Measurements from ENCODE around the gene HTR1A. TPM values are rescaled to one million over a fixed set of nuclear protein-coding genes. Genes with fewer than 3 reads are reported as not detected.

HTR1A gene
- polyA plus RNA-seq, 2 donors = not detected

DNA sequence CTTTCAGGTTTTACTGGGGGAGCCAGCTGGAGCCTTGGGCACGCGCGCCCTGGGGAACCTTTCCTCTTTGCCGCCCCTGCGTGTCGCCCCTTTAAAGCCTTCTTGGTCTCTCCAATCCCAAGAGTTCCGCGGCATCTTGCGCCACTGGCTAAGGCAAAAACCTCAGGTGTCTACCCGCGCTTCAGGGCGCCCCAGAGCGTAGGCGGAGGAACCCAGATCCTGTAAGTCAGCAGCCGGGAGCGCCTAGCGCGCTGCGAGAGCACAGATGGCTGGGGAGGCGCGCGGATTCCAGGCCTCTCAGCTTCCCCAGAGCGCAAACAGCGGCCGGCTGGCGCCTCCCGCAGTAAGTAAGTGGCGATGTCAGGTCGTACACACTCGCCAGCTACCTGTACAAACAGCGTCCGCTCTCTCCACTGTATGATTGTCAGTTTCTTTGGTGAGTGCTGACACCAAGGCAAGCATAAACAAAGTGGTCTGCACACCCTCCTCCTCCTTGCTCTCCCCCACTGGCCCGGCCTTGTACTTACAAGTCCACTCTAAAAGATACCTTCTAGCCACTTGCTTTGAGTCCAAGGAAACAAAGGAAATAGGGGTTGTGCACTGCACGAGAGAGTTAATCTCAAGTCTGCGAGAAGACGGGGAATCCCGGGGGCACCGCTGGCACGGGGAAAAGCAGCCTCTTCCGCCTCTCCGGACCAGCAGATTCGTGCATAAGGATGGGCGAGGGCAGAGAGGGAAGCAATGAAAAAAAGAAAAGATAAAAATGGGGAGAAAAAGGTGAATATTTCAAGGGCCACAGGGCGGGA is 2.9 kb downstream of the HTR1A start:
- 8 to 9% methylated on average over 44 of the region's 44 CpGs for WGBS, 2 donors

DNA sequence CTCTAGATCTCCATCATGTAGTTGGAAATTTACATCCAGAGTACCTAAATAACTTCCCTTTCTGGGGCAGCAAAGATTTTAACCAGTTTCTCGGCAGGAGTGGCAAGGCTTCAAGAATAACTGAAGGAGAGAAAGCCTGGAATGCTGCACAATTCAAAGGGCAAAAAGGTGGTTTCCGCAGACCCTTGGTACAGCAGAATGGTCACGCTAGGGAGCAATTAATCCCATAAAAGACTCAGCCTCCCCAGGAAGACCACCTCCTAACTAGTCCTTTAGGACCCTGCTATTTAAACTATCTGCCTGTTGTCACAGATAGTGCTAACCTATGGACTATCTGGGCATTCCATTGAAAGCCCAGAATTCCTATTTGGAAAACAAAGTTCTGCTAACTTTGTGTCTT is 3.6 kb downstream of the HTR1A start:
- H3K36me3 ChIP-seq (ENCODE audit: control insufficient read depth in 2 of 2, insufficient read depth in 2 of 2, low read length in 1 of 2) = no peaks in the 10 kb centered on the region
- WGBS, 2 donors = 19 to 30% methylated on average over 3 of the region's 3 CpGs

More for the DNA sequence above, 2.9 kb downstream of the HTR1A start:
- Histone ChIP-seq H3K4me3 (ENCODE audit: low read depth in 1 of 2, low read length in 2 of 2) (no peak overlapping the region), H3K27ac (ENCODE audit: low read depth in 2 of 2, low read length in 1 of 2) (no peak overlapping the region), H3K9me3 (ENCODE audit: control insufficient read depth in 2 of 2, insufficient read depth in 1 of 2, low read depth in 1 of 2, low read length in 1 of 2) (peaks cover 7 to 26% of the 10 kb centered on the region in 2 donors), H3K27me3 (ENCODE audit: control insufficient read depth in 1 of 2, insufficient read depth in 2 of 2, low read length in 2 of 2) (peaks cover 0 to 4% of the 10 kb centered on the region in 2 donors), H3K36me3 (ENCODE audit: control insufficient read depth in 2 of 2, insufficient read depth in 2 of 2, low read length in 1 of 2) (no peaks in the 10 kb centered on the region), H3K4me1 (ENCODE audit: control insufficient read depth in 2 of 2, insufficient read depth in 2 of 2, low read length in 1 of 2) (peaks cover 3% of the 10 kb centered on the region in 2 donors)

DNA sequence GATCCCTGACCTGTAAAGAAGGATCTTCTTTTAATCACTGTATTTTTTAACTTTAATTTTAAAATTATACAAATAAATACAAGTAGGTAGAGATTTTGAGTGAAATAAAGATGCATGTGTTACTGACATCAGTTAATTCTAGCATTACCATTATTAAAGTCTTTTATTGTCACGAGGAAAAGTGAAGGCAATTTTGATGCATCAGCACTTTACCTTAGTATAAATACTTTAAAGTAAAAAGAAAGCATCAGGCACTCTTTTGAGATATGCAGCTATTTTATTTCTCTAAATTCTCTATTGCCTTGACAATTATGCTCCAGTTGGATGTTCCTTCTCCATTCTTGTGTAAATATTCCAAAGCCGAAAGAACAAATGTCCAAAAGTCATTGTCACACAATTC is 4.6 kb downstream of the HTR1A start:
- Histone ChIP-seq H3K27ac (ENCODE audit: low read depth in 2 of 2, low read length in 1 of 2) (no peak overlapping the region), H3K36me3 (ENCODE audit: control insufficient read depth in 2 of 2, insufficient read depth in 2 of 2, low read length in 1 of 2) (no peaks in the 10 kb centered on the region), H3K4me1 (ENCODE audit: control insufficient read depth in 2 of 2, insufficient read depth in 2 of 2, low read length in 1 of 2) (peaks cover 3% of the 10 kb centered on the region in 2 donors), H3K27me3 (ENCODE audit: control insufficient read depth in 1 of 2, insufficient read depth in 2 of 2, low read length in 2 of 2) (peaks cover 0 to 4% of the 10 kb centered on the region in 2 donors), H3K9me3 (ENCODE audit: control insufficient read depth in 2 of 2, insufficient read depth in 1 of 2, low read depth in 1 of 2, low read length in 1 of 2) (peaks cover 7 to 26% of the 10 kb centered on the region in 2 donors), H3K4me3 (ENCODE audit: low read depth in 1 of 2, low read length in 2 of 2) (no peak overlapping the region)
- WGBS, 2 donors = 73 to 75% methylated on average over 2 of the region's 2 CpGs

More for the DNA sequence above, 3.6 kb downstream of the HTR1A start:
- no peak overlapping the region for H3K4me3 ChIP-seq (ENCODE audit: low read depth in 1 of 2, low read length in 2 of 2)
- peaks cover 0 to 4% of the 10 kb centered on the region in 2 donors for H3K27me3 ChIP-seq (ENCODE audit: control insufficient read depth in 1 of 2, insufficient read depth in 2 of 2, low read length in 2 of 2)
- H3K4me1 ChIP-seq (ENCODE audit: control insufficient read depth in 2 of 2, insufficient read depth in 2 of 2, low read length in 1 of 2) = peaks cover 3% of the 10 kb centered on the region in 2 donors
- peaks cover 7 to 26% of the 10 kb centered on the region in 2 donors for H3K9me3 ChIP-seq (ENCODE audit: control insufficient read depth in 2 of 2, insufficient read depth in 1 of 2, low read depth in 1 of 2, low read length in 1 of 2)
- no peak overlapping the region for H3K27ac ChIP-seq (ENCODE audit: low read depth in 2 of 2, low read length in 1 of 2)

GRCh38 chr5:63953217-63953616 is 9.0 kb downstream of the HTR1A start:
- 89 to 90% methylated on average over 3 of the region's 3 CpGs for WGBS, 2 donors
- H3K27ac ChIP-seq (ENCODE audit: low read depth in 2 of 2, low read length in 1 of 2) = no peak overlapping the region
- H3K27me3 ChIP-seq (ENCODE audit: control insufficient read depth in 1 of 2, insufficient read depth in 2 of 2, low read length in 2 of 2) = no peaks in the 10 kb centered on the region
- H3K36me3 ChIP-seq (ENCODE audit: control insufficient read depth in 2 of 2, insufficient read depth in 2 of 2, low read length in 1 of 2) = no peaks in the 10 kb centered on the region
- H3K4me1 ChIP-seq (ENCODE audit: control insufficient read depth in 2 of 2, insufficient read depth in 2 of 2, low read length in 1 of 2) = no peaks in the 10 kb centered on the region
- no peak overlapping the region for H3K4me3 ChIP-seq (ENCODE audit: low read depth in 1 of 2, low read length in 2 of 2)
- no peaks in the 10 kb centered on the region for H3K9me3 ChIP-seq (ENCODE audit: control insufficient read depth in 2 of 2, insufficient read depth in 1 of 2, low read depth in 1 of 2, low read length in 1 of 2)

GRCh38 chr5:63935103-63935502 is 27.1 kb downstream of the HTR1A start:
- H3K36me3 ChIP-seq (ENCODE audit: control insufficient read depth in 2 of 2, insufficient read depth in 2 of 2, low read length in 1 of 2) = no peaks in the 10 kb centered on the region
- no peak overlapping the region for H3K27ac ChIP-seq (ENCODE audit: low read depth in 2 of 2, low read length in 1 of 2)
- 88 to 100% methylated on average over 1 of the region's 1 CpG for WGBS, 2 donors
- no peaks in the 10 kb centered on the region for H3K27me3 ChIP-seq (ENCODE audit: control insufficient read depth in 1 of 2, insufficient read depth in 2 of 2, low read length in 2 of 2)
- H3K9me3 ChIP-seq (ENCODE audit: control insufficient read depth in 2 of 2, insufficient read depth in 1 of 2, low read depth in 1 of 2, low read length in 1 of 2) = peaks cover 0 to 3% of the 10 kb centered on the region in 2 donors
- no peak overlapping the region for H3K4me3 ChIP-seq (ENCODE audit: low read depth in 1 of 2, low read length in 2 of 2)
- H3K4me1 ChIP-seq (ENCODE audit: control insufficient read depth in 2 of 2, insufficient read depth in 2 of 2, low read length in 1 of 2) = no peaks in the 10 kb centered on the region

- 64 to 70% methylated on average over 1 of the region's 1 CpG for WGBS, 2 donors
- peaks cover 0 to 3% of the 10 kb centered on the region in 2 donors for H3K9me3 ChIP-seq (ENCODE audit: control insufficient read depth in 2 of 2, insufficient read depth in 1 of 2, low read depth in 1 of 2, low read length in 1 of 2)
Observed at GRCh38 chr5:63931836-63932235, 30.4 kb downstream of the HTR1A start.

GRCh38 chr5:63928451-63928850 is 33.8 kb downstream of the HTR1A start:
- Histone ChIP-seq H3K4me1 (ENCODE audit: control insufficient read depth in 2 of 2, insufficient read depth in 2 of 2, low read length in 1 of 2) (no peaks in the 10 kb centered on the region), H3K36me3 (ENCODE audit: control insufficient read depth in 2 of 2, insufficient read depth in 2 of 2, low read length in 1 of 2) (no peaks in the 10 kb centered on the region), H3K4me3 (ENCODE audit: low read depth in 1 of 2, low read length in 2 of 2) (no peak overlapping the region), H3K27me3 (ENCODE audit: control insufficient read depth in 1 of 2, insufficient read depth in 2 of 2, low read length in 2 of 2) (no peaks in the 10 kb centered on the region), H3K9me3 (ENCODE audit: control insufficient read depth in 2 of 2, insufficient read depth in 1 of 2, low read depth in 1 of 2, low read length in 1 of 2) (peaks cover 0 to 3% of the 10 kb centered on the region in 2 donors), H3K27ac (ENCODE audit: low read depth in 2 of 2, low read length in 1 of 2) (no peak overlapping the region)
- WGBS, 2 donors = 69 to 76% methylated on average over 3 of the region's 3 CpGs

More at GRCh38 chr5:63931836-63932235, 30.4 kb downstream of the HTR1A start:
- H3K27me3 ChIP-seq (ENCODE audit: control insufficient read depth in 1 of 2, insufficient read depth in 2 of 2, low read length in 2 of 2) = no peaks in the 10 kb centered on the region
- H3K36me3 ChIP-seq (ENCODE audit: control insufficient read depth in 2 of 2, insufficient read depth in 2 of 2, low read length in 1 of 2) = no peaks in the 10 kb centered on the region
- no peaks in the 10 kb centered on the region for H3K4me1 ChIP-seq (ENCODE audit: control insufficient read depth in 2 of 2, insufficient read depth in 2 of 2, low read length in 1 of 2)
- H3K4me3 ChIP-seq (ENCODE audit: low read depth in 1 of 2, low read length in 2 of 2) = no peak overlapping the region
- no peak overlapping the region for H3K27ac ChIP-seq (ENCODE audit: low read depth in 2 of 2, low read length in 1 of 2)

GRCh38 chr5:63923914-63924313 is 38.3 kb downstream of the HTR1A start:
- no peaks in the 10 kb centered on the region for H3K27me3 ChIP-seq (ENCODE audit: control insufficient read depth in 1 of 2, insufficient read depth in 2 of 2, low read length in 2 of 2)
- no peaks in the 10 kb centered on the region for H3K4me1 ChIP-seq (ENCODE audit: control insufficient read depth in 2 of 2, insufficient read depth in 2 of 2, low read length in 1 of 2)
- no peaks in the 10 kb centered on the region for H3K9me3 ChIP-seq (ENCODE audit: control insufficient read depth in 2 of 2, insufficient read depth in 1 of 2, low read depth in 1 of 2, low read length in 1 of 2)
- H3K36me3 ChIP-seq (ENCODE audit: control insufficient read depth in 2 of 2, insufficient read depth in 2 of 2, low read length in 1 of 2) = no peaks in the 10 kb centered on the region
- H3K27ac ChIP-seq (ENCODE audit: low read depth in 2 of 2, low read length in 1 of 2) = no peak overlapping the region
- H3K4me3 ChIP-seq (ENCODE audit: low read depth in 1 of 2, low read length in 2 of 2) = no peak overlapping the region
- 44 to 58% methylated on average over 3 of the region's 3 CpGs for WGBS, 2 donors

GRCh38 chr5:63919763-63920478 is 42.3 kb downstream of the HTR1A start:
- WGBS, 2 donors = 69 to 80% methylated on average over 7 of the region's 7 CpGs
- Histone ChIP-seq H3K4me1 (ENCODE audit: control insufficient read depth in 2 of 2, insufficient read depth in 2 of 2, low read length in 1 of 2) (no peaks in the 10 kb centered on the region), H3K27ac (ENCODE audit: low read depth in 2 of 2, low read length in 1 of 2) (no peak overlapping the region), H3K36me3 (ENCODE audit: control insufficient read depth in 2 of 2, insufficient read depth in 2 of 2, low read length in 1 of 2) (no peaks in the 10 kb centered on the region), H3K27me3 (ENCODE audit: control insufficient read depth in 1 of 2, insufficient read depth in 2 of 2, low read length in 2 of 2) (no peaks in the 10 kb centered on the region), H3K9me3 (ENCODE audit: control insufficient read depth in 2 of 2, insufficient read depth in 1 of 2, low read depth in 1 of 2, low read length in 1 of 2) (peaks cover 0 to 3% of the 10 kb centered on the region in 2 donors), H3K4me3 (ENCODE audit: low read depth in 1 of 2, low read length in 2 of 2) (no peak overlapping the region)
